Activated CD8-positive, alpha-beta memory T cell treated with anti-CD3 and anti-CD28 coated beads for 48 hours (primary cell): Measurements from ENCODE around the gene ARL2.
"Not testable (repeated sequence)": the region's sequence is repeated elsewhere in the genome, so short reads cannot be mapped to it uniquely, and the experiment has no call there.

Experiments
- DNase-seq, 3 experiments: peaks; one replicate each; pipeline ENCODE4 v3.0.0-alpha.2; 2020; ENCODE audit warnings: low read depth in 2 of 3, low spot score in 2 of 3

ARL2 gene

DNA sequence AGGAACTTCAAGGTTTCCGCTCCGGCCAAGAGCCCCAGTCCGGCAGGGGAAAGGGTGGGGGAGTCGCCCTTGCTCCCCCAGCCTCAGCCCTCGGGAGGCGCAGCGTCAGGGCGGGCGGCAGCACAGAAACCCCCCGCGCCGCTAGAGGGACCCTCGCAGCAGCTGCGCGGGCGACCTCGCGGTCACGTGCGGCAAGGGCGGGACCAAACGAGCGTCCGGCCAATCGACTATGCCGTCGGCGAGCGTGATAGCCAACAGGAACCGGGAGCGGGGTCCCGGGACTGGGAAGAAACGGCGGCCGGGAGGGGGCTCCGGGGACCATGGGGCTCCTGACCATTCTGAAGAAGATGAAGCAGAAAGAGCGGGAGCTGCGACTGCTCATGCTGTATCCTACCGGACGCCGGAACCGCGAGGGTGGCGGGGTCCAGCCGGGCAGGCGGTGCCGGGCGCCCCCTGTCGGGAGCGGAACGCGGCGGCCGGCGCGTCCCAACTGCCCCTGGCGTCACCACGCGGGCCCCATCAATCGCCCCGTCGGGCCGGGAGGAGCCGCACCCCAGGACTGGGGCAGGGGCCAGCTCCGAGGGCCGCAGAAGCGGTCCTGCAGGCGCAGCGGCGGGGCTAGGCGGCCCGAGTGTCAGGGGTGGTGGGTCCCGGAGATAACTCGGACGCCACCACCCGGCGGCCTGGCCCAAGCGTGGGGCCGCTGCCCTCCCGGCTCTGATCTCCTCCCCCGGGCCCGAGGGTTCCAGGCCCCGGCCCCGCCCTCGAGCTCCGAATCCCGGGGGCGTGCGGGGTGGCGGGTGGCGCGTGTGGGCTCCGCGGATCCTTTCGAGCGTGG lies at the start of gene ARL2:
Gene ARL2, plus strand, starts transcription at position 273 of the 838 bp plus-strand sequence. Its CDS starts 48 bp downstream, at position 321.
- DNase-seq, result peak; percentile 76 to 81 (median 77)

DNA sequence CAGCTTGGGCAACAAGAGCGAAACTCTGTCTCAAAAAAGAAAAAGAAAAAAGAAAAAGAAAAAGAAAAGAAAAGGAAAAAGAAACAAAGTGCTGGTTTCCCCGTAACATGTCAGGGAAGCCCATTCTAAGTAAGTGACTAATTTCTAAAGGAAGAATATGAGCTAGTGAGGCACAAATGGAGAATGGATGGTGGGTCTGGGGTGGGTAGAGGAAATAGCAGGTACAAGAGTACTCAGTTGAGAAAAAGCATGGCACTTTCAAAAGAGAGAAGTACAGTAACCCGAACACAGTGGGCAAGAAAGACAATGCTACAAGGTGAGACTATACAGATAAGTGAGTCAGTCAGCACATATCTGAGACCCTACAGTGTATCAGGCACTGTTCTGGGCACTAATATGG lies 46.6 kb upstream of the ARL2 start:
- no peak for DNase-seq

DNA sequence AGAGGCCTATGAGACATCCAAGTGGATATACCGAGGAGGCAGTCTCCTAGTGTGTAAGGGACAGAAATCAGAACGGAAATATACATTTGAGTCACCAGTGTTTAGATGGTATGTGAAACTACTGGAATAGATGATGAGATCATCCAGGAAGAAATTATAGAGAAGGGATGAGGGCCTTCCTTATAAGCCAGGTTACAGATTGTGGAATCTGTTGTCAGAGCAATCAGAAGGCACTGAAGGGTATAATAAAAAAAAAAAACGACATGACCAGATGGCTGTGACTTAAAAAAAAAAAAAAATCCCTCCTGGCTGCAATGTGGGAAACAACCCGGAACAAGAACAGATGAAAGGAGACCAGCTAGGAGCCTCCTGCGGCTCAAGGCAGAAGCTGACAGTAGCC lies 44.8 kb upstream of the ARL2 start:
- DNase-seq, result no peak

DNA sequence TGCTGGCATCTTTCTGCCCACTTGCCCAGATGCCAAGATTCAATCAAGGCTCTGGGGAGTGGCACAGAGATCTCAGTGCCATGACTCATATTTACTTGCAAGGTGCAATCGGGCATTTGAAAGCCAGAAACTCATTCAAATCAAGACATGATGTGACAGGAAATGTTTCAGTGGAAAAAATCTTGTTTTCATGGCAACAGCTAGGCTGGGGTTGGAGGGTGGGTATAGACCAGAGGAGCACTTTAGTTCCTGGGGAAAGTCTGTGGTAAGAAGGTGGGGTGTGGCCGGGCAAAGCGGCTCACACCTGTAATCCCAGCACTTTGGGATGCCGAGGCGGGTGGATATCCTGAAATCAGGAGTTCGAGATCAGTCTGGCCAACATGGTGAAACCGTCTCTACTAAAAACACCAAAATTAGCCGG lies 43.2 kb upstream of the ARL2 start:
- peak in 1 of 3 experiments; percentile 15 for DNase-seq

DNA sequence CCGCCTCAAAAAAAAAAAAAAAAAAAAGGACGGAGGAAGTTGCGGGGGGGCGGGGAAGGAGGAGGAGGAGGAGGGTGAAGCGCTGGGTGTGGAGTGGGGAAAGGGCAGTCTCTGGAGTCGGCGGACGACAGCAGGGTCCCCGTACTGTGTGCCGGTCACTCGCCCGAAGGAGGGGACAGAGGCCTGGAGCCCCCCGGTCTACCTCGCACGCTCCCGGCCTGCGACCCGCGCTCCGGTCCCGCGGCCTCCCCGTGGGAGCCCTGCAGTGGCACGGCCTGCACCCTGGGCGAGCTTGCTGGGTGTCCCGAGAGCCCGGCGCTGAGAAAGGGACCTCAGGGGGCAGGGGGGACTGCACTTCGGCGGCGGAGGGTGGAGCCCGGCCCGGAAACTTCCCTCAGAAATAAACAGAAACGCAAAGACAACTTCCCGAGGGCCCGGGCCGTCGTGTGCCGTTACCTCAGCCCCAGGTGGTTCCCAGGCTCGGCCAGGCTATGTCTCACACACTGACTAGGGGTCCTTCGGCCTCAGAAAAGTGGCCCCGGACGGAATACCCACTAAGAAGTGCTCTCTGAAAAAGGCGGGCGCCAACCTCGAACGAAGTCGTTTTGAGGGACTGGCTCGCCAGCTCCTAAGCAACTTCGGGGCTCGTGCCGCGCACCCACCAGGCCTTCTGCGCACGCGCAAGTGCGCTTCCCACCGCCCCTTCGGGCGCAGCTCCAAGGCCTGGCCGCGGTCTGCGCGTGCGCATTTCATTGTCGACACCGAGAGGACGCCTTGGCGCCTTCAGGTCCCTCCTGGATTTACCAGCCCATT lies 42.3 kb upstream of the ARL2 start, which contains the start of gene MAJIN:
Gene MAJIN, minus strand, starts transcription at position 688 of the 813 bp plus-strand sequence. CDS start 12,703 bp downstream, outside the sequence.
- peak; percentile 75 to 83 (median 81) for DNase-seq

DNA sequence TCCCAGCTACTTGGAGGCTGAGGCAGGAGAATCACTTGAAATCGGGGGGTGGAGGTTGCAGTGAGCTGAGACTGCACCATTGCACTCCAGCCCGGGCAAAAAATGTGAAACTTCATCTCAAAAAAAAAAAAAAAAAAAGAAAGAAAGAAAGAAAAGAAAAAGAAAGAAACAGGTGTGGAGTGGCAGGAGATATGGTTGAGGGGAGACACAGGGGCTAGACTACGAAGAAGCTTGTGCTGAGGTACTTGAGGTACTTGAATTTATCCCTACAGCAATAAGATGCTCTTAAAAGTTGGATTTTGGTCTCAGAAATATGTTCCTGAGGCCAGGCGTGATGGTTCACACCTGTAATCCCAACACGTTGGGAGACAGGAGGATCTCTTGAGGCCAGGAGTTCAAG lies 39.8 kb upstream of the ARL2 start:
- DNase-seq, result no peak

DNA sequence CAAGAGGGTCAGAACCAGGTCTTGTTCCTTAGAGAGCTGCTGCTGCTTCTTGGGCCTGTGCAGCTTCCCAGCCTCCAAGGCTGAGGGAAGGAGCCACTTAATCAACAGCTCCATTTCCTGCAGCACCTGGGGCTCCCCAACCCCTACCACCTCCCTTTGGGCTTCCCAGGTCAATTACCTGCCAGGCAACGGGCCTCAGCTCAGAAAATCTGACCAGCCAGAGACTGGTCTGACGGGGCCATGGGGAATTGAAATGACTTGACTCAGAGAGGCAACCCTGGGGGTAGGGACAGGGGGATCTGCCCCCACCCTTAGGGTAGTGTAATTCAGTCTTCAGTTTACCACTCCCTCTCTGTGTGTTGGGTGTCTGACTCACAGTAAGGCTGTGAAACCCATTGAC lies 37.3 kb upstream of the ARL2 start:
- no peak for DNase-seq

DNA sequence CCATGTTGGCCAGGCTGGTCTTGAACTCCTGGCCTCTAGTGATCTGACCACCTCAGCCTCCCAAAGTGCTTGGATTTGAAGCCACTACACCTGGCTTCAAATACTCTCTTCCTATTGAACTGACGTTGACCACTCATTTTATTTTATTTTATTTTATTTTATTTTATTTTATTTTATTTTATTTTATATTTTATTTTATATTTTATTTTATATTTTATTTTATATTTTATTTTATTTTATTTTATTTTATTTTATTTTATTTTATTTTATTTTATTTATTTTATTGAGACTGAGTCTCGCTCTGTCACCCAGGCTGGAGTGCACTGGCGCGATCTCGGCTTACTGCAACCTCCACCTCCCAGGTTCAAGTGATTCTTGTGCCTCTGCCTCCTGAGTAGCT lies 30.6 kb upstream of the ARL2 start:
- DNase-seq, result not testable (repeated sequence)

DNA sequence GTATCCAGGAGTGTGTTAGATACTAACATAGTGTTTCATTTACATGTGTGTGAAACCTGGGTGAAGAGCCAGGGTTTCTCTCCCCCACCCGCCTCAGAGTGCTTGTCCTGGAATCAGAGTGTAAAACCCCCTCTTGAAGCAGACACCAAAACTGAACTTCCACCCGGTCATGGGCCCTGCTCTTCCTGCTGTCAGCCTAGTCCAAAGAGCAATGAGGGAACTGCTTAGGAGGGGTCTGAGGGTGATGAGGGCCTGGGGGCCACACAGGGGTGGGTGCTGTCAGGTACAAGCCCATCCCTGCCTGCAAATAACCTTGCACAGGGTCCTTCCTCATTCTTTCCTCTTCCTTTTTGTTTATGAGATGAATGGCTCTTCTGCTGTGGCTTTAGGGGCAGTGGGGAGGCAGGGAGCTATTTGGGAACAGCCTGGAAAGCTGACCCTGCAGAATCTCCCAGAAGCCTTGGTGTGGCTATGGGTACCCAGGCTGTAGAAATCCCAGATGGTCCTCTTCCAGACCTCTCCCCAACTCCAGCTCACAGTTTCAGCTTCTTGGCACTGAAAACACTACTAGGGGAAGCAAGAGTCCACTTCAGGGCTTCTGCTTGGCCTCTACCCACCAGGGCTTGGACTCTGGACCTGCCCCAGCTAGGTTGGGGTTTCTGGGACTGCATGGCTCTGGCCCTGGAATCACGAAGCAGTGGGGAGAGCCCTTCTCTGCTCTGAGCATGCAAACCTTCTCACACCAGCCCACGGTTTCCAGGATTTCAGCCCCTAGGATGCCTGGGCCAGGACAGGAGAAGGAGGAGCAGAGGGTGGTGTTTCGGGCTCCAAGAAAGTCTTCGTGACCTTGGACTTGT lies 25.7 kb upstream of the ARL2 start:
- DNase-seq, result no peak

DNA sequence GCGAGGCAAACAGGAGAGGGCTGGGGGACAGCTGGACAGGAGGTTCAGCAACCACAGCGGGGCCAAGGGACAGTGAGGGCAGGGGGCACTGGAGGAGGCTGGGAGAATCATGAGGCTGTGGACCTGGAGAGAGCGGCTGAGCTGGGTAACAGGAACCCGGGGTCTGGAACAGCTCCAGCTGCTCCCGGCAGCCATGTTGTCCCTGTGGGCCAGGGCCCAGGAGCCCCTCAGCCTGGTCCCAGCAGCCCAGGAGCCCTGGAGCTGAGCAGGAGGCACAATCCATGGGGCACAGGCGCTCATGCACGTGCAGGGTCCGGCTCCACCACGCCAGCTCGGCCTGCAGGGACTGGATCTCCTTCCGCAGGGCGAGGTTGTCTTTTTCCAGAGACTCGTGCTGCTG lies 24.5 kb upstream of the ARL2 start:
- DNase-seq, result no peak

DNA sequence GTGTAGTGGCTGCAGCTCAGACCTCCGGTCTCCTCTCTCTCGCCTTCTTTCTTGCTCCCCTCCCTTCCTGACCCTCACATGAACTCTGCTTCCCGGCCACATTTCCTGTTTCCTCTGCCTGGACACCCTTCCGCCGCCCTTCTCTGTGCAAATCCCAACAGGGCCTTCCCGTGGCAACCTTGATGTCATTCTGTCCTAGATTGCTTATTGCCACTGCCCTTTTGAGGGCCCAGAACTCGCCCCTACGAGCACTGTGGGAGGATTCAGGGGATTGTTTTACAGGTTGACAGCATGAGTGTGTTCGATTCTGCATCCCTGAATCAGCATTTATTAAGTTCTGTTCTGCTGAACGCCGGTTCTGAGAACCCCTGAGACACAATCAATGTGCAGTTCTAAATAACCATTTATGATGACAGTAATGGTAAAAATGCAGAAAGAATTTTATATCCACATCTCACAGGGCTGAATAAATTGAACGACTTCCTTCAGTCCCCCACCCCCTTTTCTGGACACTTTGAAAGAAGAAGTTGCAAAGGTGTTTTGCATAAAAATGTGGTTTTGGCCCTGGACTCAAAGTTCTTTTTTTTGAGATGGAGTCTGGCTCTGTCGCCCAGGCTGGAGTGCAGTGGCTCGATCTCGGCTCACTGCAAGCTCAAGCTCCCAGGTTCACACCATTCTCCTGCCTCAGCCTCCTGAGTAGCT lies 23.6 kb upstream of the ARL2 start:
- DNase-seq, result no peak

DNA sequence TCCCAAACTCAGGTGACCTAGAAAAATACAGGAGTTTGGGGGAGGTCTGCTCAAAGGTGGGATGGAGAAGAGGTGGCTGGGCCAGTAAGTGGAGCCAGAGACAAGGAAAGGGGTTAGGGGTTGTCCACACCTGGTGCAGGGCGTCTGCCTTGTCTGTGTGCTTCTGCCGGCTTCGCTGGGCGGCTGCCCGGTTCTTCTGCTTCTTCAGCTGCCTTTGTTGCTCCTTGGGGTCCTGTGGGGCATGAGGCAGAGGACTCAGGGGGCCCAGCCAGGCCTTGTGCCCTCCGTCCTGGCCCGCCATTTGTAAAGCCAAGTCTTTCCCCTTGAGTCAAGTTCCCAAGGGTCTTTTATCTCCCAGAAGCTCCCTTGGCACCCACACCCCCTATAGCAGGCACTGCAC lies 19.6 kb upstream of the ARL2 start:
- no peak for DNase-seq

DNA sequence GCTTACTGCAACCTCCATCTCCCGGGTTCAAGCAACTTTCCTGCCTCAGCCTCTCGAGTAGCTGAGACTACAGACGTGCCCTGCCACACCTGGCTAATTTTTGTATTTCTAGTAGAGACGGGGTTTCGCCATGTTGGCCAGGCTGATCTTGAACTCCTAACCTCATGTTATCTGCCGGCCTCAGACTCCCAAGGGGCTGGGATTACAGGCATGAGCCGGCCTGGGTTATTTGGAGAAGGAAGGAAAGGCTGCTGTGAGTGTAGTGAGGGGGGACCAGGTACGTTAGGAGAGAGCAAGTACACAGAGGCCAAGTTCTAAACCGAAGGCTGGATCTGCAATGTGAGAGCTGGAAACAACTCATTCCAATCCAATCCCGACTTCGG lies 17.6 kb upstream of the ARL2 start:
- DNase-seq, result no peak

DNA sequence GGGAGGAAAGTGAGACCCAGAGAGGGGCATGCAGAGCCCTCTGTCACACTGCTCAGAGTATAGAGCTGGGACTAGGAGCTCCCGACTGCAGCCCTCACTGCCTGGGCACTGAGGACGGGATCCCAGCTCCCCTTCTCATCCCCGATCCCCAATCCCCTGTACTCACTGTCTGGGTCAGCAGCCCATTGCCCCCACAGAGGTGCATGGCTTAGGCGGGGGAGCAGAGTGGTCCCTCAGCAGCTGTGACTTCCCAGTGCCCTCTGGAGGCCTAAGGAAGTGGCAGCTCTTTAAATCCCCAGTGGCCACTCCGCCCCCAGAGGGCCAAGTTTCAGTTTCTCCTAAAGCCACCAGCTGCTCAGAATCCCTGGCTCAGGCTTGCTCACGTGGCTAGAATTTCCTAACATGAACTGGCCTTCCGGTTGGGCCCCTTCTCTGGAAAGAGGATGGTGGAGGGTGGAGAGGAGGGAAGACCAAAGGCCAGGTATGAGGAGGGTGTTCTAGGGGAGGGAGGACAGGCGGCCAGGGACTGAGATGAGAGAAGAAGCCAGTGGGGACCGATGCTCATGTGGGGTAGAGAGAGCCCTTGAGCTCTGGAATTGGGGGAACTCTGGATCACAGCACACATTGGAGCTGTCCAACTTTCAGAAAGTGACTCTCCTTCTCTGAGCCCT lies 17.1 kb upstream of the ARL2 start, which contains the start of gene BATF2:
Gene BATF2, minus strand, starts transcription at position 262 of the 671 bp plus-strand sequence. Its CDS starts 57 bp downstream, at position 205.
- DNase-seq, result no peak

DNA sequence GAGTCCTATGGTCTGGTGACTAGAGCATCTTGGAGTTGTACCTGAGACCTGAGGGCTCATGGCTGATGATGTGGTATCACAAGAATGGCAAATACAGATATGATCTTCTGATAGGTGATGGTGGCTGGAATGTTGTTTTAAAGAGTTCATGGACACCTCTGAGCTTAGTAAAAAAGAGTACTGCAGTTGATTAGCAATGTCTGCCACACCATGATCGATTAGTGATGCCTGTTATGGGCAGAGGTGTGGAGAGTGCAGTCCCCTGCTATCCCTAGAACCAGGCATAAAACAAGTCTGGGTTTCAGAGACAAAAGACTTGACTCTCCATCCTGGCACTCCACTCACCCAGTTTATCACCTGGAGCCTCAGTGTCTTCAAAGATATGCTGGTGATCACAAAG lies 15.8 kb upstream of the ARL2 start:
- DNase-seq, result no peak

DNA sequence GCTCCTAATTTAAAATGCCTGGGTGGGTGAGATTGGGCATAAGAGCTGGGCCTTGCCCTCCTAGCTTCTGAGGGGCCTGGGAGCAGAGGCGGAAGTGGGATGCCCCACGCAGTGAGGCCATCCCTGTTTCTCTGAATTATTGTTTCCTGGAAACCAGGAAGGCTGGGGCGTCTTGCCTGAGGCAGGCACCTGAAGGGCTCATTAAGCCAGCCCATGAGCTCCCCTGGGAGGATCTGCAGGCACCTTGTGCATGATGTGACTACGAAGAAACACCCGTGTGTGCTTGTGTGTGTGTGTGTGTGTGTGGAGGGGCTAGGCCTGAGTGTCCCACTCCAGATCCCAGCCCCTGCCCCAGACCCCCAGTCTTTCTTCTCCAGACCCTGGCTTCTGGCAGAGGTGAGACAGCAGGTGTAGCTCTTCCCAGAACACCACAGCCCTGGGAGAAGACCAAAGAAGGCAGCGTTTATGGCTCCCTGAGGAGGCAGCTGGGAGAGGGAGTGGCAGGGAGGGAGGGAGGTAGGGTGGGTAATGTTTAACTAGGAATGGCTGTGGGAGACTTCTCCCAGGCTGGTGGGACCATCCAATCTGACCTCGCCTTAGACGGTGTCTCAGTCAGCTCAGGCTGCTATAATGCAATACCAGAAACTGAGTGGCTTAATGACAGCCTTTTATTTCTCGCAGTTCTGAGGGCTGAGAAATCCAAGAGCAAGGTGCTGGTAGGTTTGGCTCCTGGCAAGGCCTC lies 15.1 kb upstream of the ARL2 start:
- no peak for DNase-seq

DNA sequence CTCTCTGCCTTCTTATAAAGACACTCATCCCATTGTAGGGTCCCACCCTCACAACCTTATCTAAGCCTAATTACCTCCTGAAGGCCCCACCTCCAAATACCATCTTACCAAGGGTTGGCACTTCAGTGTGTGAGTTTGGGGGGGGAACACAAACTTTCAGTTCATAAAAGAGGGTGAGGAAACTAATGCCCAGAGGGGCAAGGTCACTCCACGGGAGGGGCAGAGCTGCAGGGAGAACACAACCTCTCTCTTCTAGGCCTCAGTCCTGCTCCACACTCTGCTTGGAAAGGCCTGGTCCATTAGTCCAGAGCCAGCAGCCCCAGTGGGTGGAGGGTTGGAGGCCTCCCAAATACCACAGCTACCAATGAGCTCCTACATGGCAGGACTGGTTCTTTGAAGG lies 14.5 kb upstream of the ARL2 start:
- DNase-seq, result no peak

DNA sequence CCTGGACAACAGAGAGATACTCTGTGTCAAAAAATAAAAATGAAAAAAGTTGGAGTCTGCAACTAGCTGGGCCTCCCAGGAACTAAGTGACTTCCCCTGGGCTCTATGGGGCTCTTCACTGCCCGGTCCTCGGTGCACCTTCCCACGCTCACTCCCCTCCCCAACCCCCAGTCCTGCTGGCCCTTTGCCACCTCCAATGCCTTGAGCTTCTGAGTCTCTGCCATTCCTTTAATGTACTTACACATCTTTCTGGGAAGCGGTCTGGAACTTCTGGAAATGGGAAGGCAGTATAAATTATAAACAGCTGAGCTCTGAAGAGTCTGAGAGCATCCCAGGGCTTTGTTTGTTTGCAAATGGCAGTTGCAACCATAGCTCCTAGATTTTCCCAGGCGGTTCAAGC lies 11.3 kb upstream of the ARL2 start:
- DNase-seq, result no peak

DNA sequence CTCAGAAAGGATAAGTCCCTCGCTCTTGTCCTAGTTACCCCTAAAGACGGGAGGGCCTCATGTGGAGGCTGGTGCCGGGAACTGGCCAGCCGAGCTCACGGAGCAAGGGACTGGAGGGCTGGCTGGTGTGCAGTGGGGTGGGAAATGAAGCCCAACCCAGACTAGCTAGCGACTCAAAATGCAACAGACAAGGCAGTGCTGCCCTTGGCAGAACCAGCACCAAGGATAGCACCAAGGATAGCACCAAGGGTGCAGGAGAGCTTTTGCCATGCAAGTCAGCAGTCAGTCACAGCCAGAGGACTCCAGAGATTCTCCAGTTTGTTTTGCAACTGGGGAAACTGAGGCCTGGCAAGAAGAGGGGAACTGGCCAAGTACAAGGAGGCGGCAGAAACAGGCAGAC lies 10.7 kb upstream of the ARL2 start:
- DNase-seq, result no peak
